Testis (tissue), 2 donors: ENCODE data around the gene VCL.
"Not testable (repeated sequence)": the region's sequence is repeated elsewhere in the genome, so short reads cannot be mapped to it uniquely, and the experiment has no call there.

ENCODE experiments used
- POLR2A ChIP-seq: fragments of 450-650 bp; IDR thresholded peaks from one replicate; pipeline ENCODE4 v1.6.1; 2017; ENCODE audit warnings: antibody characterized with exemption, mild to moderate bottlenecking, moderate library complexity
- TF ChIP-seq, protein P1 (sequence below), 3 experiments: fragments of 450-650 bp in 2 of 3; fragments of 200-600 bp in 1 of 3; sonication (generic) in 1 of 3; IDR thresholded peaks; one replicate each; pipeline ENCODE4 v1.5.1; 2016 to 2019; ENCODE audit warnings: antibody characterized with exemption in 3 of 3, mild to moderate bottlenecking in 2 of 3, moderate library complexity in 1 of 3

DNA sequence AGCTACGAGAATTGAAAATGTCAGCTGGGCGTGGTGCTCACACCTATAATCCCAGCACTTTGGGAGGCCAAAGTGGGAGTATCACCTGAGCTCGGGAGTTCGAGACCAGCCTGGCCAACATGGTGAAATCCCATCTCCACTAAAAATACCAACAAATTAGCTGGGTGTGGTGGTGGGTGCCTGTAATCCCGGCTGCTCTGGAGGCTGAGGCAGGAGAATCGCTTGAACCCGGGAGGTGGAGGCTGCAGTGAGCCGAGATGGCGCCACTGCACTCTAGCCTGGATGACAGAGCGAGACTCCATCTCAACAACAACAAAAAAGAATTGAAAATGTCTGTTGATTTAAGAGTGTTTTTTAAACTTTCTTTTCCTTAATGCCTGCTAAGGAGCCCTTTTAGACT is 149.1 kb downstream of the VCL start:
- TF ChIP-seq POLR2A = not testable (repeated sequence)
- TF ChIP-seq, protein P1, sequence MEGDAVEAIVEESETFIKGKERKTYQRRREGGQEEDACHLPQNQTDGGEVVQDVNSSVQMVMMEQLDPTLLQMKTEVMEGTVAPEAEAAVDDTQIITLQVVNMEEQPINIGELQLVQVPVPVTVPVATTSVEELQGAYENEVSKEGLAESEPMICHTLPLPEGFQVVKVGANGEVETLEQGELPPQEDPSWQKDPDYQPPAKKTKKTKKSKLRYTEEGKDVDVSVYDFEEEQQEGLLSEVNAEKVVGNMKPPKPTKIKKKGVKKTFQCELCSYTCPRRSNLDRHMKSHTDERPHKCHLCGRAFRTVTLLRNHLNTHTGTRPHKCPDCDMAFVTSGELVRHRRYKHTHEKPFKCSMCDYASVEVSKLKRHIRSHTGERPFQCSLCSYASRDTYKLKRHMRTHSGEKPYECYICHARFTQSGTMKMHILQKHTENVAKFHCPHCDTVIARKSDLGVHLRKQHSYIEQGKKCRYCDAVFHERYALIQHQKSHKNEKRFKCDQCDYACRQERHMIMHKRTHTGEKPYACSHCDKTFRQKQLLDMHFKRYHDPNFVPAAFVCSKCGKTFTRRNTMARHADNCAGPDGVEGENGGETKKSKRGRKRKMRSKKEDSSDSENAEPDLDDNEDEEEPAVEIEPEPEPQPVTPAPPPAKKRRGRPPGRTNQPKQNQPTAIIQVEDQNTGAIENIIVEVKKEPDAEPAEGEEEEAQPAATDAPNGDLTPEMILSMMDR (IDR thresholded peaks at IDR 0.05) = not testable (repeated sequence)
